ENCODE data around the gene MMS22L. TPM values are rescaled to one million over a fixed set of nuclear protein-coding genes. Genes with fewer than 3 reads are reported as not detected.

The MMS22L gene
- total and polyA plus RNA-seq, 12 donors, result 0.52 to 5.1 (median 2.0) TPM

DNA sequence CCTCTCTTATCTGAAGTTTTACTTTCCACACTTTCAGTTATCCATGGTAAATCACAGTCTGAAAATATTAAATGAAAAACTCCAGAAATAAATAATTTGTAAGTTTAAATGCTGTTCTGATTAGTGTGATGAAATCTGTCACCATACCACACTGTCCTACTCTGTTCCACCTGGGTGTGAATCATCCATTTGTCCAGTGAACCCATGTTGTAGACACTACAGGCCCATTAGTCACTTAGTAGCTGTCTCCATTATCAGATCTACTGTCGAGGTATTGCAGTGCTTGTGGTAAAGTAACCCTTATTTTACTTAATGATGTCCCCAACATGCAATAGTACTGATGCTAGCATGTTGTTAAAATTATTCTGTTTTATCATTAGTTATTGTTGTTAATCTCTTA lies 29.2 kb upstream of the MMS22L start:
- TF ChIP-seq, protein P1, sequence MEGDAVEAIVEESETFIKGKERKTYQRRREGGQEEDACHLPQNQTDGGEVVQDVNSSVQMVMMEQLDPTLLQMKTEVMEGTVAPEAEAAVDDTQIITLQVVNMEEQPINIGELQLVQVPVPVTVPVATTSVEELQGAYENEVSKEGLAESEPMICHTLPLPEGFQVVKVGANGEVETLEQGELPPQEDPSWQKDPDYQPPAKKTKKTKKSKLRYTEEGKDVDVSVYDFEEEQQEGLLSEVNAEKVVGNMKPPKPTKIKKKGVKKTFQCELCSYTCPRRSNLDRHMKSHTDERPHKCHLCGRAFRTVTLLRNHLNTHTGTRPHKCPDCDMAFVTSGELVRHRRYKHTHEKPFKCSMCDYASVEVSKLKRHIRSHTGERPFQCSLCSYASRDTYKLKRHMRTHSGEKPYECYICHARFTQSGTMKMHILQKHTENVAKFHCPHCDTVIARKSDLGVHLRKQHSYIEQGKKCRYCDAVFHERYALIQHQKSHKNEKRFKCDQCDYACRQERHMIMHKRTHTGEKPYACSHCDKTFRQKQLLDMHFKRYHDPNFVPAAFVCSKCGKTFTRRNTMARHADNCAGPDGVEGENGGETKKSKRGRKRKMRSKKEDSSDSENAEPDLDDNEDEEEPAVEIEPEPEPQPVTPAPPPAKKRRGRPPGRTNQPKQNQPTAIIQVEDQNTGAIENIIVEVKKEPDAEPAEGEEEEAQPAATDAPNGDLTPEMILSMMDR (IDR thresholded peaks at IDR 0.05), result no peak
- Histone ChIP-seq H3K36me3 (no peaks in the 10 kb centered on the region), H3K27me3 (no peaks in the 10 kb centered on the region), H3K4me3 (no peak overlapping the region), H3K27ac (no peak overlapping the region), H3K4me1 (no peaks in the 10 kb centered on the region), H3K9me3 (no peaks in the 10 kb centered on the region)
- intact Hi-C loops (cut with DNase I), result no loop called here
- DNase-seq, result no peak
- ATAC-seq, result no peak
- WGBS, 2 donors, result 36 to 45% methylated on average over 1 of the region's 1 CpG

DNA sequence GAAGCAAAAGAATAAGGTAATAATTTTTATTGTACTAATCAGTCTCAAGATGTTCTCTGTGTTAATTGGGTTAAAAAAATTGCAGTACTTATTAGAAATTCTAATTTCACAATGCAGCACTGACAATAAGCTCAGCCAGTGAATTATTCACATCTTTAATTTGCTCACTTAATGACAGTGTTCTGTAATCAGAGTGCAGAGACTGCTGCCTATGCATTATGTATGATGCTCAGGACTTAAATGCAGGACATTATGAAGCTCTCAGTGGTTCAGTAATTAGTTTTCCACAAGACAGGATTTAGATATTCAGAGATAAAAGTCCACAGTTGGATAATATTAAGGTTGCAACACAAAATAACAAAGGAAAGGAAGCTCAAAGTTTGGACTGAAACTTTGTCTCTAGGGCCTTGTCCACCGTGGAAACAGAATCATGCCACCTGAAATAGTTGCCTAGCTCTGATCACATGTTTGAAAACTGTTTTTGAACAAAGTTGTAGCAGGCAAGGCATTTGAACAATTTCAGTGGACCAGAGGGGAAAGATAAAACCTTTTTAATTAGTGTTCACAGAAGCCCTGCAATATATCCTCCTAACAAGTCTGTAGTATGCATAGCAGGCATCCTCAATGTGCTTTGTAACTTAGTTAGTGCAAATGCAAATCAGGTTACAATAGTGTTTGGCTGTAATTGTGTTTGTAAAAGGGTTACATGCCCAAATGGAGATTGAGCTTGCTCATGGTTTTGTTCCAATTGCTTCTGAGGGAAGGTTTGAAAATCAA lies 23.7 kb upstream of the MMS22L start:
- Histone ChIP-seq H3K4me3 (no peak overlapping the region), H3K27me3 (peaks cover 0 to 5% (median 0%) of the 10 kb centered on the region in 7 donors), H3K27ac (no peak overlapping the region), H3K9me3 (no peaks in the 10 kb centered on the region), H3K4me1 (no peaks in the 10 kb centered on the region), H3K36me3 (no peaks in the 10 kb centered on the region)
- intact Hi-C loops (cut with DNase I), result no loop called here
- ATAC-seq (no peak), DNase-seq (no peak)
- 8 to 26% methylated on average over 1 of the region's 1 CpG for WGBS, 2 donors
- TF ChIP-seq, protein P1 (IDR thresholded peaks at IDR 0.05), result no peak

DNA sequence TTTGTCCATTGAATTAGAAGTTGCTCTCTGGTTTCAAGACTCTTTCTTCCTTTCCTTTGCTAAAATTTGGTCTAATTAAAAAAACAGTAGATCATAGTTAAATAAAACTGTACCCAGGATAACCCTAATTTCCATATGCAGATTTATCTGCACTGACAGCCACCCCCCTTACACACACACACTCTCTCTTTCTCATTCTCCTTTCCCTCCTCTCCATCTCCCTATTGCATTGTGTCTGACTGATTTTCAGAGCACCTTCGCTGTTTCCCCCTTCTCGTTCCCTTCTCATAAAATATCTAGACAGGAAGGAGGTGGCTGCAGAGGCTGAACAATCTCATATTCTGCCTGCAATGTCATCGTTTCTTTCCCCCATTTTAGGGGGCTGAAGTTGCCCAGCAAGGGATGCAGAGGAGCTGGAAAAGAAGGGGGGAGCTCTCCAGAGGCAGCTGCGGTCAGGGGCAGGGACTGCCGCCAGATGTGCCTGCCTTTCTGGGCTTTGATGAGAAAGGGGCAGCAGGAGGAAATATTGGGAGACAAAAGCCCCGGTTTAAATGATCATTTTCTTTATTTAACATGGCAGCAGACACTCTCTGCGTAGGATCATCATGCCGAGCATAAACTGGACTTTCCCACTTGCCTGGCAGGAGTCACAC lies 22.5 kb upstream of the MMS22L start:
- no peaks in the 10 kb centered on the region for H3K4me1 ChIP-seq
- intact Hi-C loops (cut with DNase I), result no loop called here
- no peaks in the 10 kb centered on the region for H3K36me3 ChIP-seq
- TF ChIP-seq, protein P1 (IDR thresholded peaks at IDR 0.05), result no peak
- peaks cover 0 to 5% (median 0%) of the 10 kb centered on the region in 7 donors for H3K27me3 ChIP-seq
- no peak overlapping the region for H3K4me3 ChIP-seq
- H3K27ac ChIP-seq, result no peak overlapping the region
- 32 to 42% methylated on average over 8 of the region's 8 CpGs for WGBS, 2 donors
- no peak for DNase-seq
- H3K9me3 ChIP-seq, result no peaks in the 10 kb centered on the region
- ATAC-seq, result no peak

DNA sequence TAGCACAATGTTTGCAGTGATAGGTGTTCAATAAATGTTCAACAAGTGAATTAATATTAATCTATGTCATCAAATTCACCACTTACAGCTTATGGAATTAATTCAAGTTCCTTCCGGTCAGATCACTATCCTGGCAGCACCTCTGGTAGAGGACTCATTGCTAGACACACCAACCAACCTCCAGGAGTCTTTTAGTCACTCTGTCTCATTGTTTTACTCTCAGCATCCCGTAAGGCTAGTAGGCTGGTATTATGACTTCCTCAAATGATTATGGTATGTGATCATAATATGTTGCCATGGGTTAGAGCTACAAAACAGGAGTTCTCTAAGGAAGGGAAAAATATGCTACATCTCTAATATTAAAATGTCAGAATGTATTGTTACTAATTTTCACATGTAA lies 21.7 kb upstream of the MMS22L start:
- Histone ChIP-seq H3K27ac (no peak overlapping the region), H3K36me3 (no peaks in the 10 kb centered on the region), H3K27me3 (peaks cover 0 to 5% (median 0%) of the 10 kb centered on the region in 7 donors), H3K4me1 (no peaks in the 10 kb centered on the region), H3K4me3 (no peak overlapping the region), H3K9me3 (no peaks in the 10 kb centered on the region)
- 80 to 82% methylated on average over 2 of the region's 2 CpGs for WGBS, 2 donors
- no peak for ATAC-seq
- TF ChIP-seq, protein P1 (IDR thresholded peaks at IDR 0.05), result no peak
- no peak for DNase-seq
- intact Hi-C loops (cut with DNase I), result no loop called here
